Liver (tissue), 3 donors: ENCODE results near the gene RASAL2.

Source experiments
- ATF3 ChIP-seq: IDR thresholded peaks from 2 replicates; pipeline ENCODE4 v1.6.1; 2016; ENCODE audit warnings: antibody characterized with exemption
- CTCF ChIP-seq: fragments of 150-350 bp; IDR thresholded peaks from 2 replicates; pipeline ENCODE4 v1.5.1; 2017; ENCODE audit warnings: improper control_type of control experiment, low read depth, low read length; ENCODE audit not compliant: missing input control
- EGR1 ChIP-seq, 2 donors: IDR thresholded peaks; 2 replicates each; pipeline ENCODE4 v1.6.1; 2016 to 2018; ENCODE audit warnings: antibody characterized with exemption in 2 of 2, low read depth in 2 of 2
- FOXA1 ChIP-seq: IDR thresholded peaks from 2 replicates; pipeline ENCODE4 v1.6.1; 2016; ENCODE audit warnings: antibody characterized with exemption
- HNF4A ChIP-seq, 2 donors: conservative IDR thresholded peaks; 2 replicates each; pipeline ENCODE4 v1.6.1; 2016; ENCODE audit warnings: antibody characterized with exemption in 2 of 2, mild to moderate bottlenecking in 2 of 2
- JUND ChIP-seq, 2 donors: IDR thresholded peaks; 2 replicates each; pipeline ENCODE4 v1.6.1; 2016; ENCODE audit warnings: antibody characterized with exemption in 2 of 2
- MAX ChIP-seq: IDR thresholded peaks from 2 replicates; pipeline ENCODE4 v1.6.1; 2016; ENCODE audit warnings: antibody characterized with exemption
- RAD21 ChIP-seq, 2 donors: IDR thresholded peaks; 2 replicates each; pipeline ENCODE4 v1.6.1; 2016; ENCODE audit warnings: antibody characterized with exemption in 2 of 2, mild to moderate bottlenecking in 2 of 2
- REST ChIP-seq: IDR thresholded peaks from 2 replicates; pipeline ENCODE4 v1.6.1; 2016; ENCODE audit warnings: antibody characterized with exemption, mild to moderate bottlenecking
- SP1 ChIP-seq: IDR thresholded peaks from 2 replicates; pipeline ENCODE4 v1.6.1; 2018; ENCODE audit warnings: antibody characterized with exemption, mild to moderate bottlenecking
- TAF1 ChIP-seq: conservative IDR thresholded peaks from 2 replicates; pipeline ENCODE4 v1.6.1; 2016; ENCODE audit warnings: antibody characterized with exemption, mild to moderate bottlenecking
- YY1 ChIP-seq: IDR thresholded peaks from 2 replicates; pipeline ENCODE4 v1.6.1; 2016; ENCODE audit warnings: antibody characterized with exemption, mild to moderate bottlenecking
- ZBTB33 ChIP-seq: IDR thresholded peaks from 2 replicates; pipeline ENCODE4 v1.6.1; 2016; ENCODE audit warnings: antibody characterized with exemption
- donor health status: healthy.
- donor health status: healthy.

GRCh38 chr1:178490967-178491366 lies 397.1 kb downstream of the RASAL2 start:
- TF ChIP-seq REST (no peak), CTCF (no peak), FOXA1 (no peak), TAF1 (no peak), MAX (no peak), SP1 (no peak), EGR1 (IDR thresholded peaks at IDR 0.05; ENCODE audit: low read depth in 2 of 2) (no peak), RAD21 (IDR thresholded peaks at IDR 0.05) (no peak), ATF3 (no peak), JUND (IDR thresholded peaks at IDR 0.05) (no peak), ZBTB33 (no peak), HNF4A (conservative IDR thresholded peaks at IDR 0.05) (no peak), YY1 (no peak)
